Endothelial cell of umbilical vein (primary cell): ENCODE data around the gene MAP1LC3B. TPM values are rescaled to one million over a fixed set of nuclear protein-coding genes. Genes with fewer than 3 reads are reported as not detected.

ENCODE experiments used
- BruUV-seq: library from RNA; stranded (reverse); fragments of 400-500 nt; replicated peaks from 2 replicates; lab custom pipeline; 2021; lab: Mats Ljungman, UMichigan
- CTCF ChIA-PET: fragments of 300-600, 350-600 bp; sonication (Branson Sonifier 250); formaldehyde crosslinking; loops from one replicate; lab custom pipeline; 2021; ENCODE audit warnings: antibody characterized with exemption, inconsistent platforms; lab: Charles Lee
- POLR2A ChIA-PET: fragments of 300-600, 350-600 bp; sonication (Branson Sonifier 250); formaldehyde crosslinking; loops from one replicate; lab custom pipeline; 2021; ENCODE audit warnings: antibody characterized with exemption, inconsistent platforms; lab: Charles Lee
- DNase-seq: peaks from one replicate; pipeline ENCODE4 v3.0.0-alpha.2; 2011; ENCODE audit warnings: low read depth, low spot score
- FAIRE-seq: peaks from 2 replicates; lab custom pipeline; 2011; peaks lifted over from hg19 to GRCh38; lab: Jason Lieb, UNC
- H2AFZ ChIP-seq: 2 replicates; pipeline ENCODE4 v1.6.0; 2012; ENCODE audit warnings: low read depth, low read length, control low read depth, inconsistent platforms
- H3K27ac ChIP-seq: 2 replicates; pipeline ENCODE4 v1.5.1; 2011; ENCODE audit warnings: low read depth, mild to moderate bottlenecking, control low read depth, low read length, moderate library complexity; ENCODE audit not compliant: insufficient read depth
- H3K27me3 ChIP-seq, 2 experiments: 2 replicates each; pipeline versions ENCODE4 v1.6.0 to v1.6.1; 2011; ENCODE audit warnings: low read length in 2 of 2, mixed read lengths in 1 of 2; ENCODE audit not compliant: control insufficient read depth in 2 of 2, insufficient read depth in 2 of 2
- H3K36me3 ChIP-seq, 2 experiments: 2 replicates in 1 of 2; 3 replicates in 1 of 2; pipeline ENCODE4 v1.5.1; 2011; ENCODE audit warnings: low read length in 2 of 2, mild to moderate bottlenecking in 1 of 2, moderate library complexity in 1 of 2; ENCODE audit not compliant: control insufficient read depth in 2 of 2, insufficient read depth in 2 of 2; ENCODE audit errors: extremely low read depth in 1 of 2
- H3K4me1 ChIP-seq: 3 replicates; pipeline ENCODE4 v1.5.1; 2011; ENCODE audit warnings: mild to moderate bottlenecking, low read length; ENCODE audit not compliant: control insufficient read depth, insufficient read depth; ENCODE audit errors: extremely low read depth
- H3K4me2 ChIP-seq: 2 replicates; pipeline ENCODE4 v1.6.1; 2011; ENCODE audit warnings: low read length, control low read depth, mixed read lengths; ENCODE audit not compliant: insufficient read depth
- H3K4me3 ChIP-seq, 3 experiments: fragments of 200-600 bp in 1 of 3; sonication (generic), shearing (Covaris generic) in 1 of 3; replicated peaks in 1 of 3; 2 replicates each; pipeline ENCODE4 v1.5.1; 2011 to 2016; ENCODE audit warnings: control low read depth in 3 of 3, low read length in 3 of 3, mild to moderate bottlenecking in 2 of 3, inconsistent platforms in 1 of 3, low read depth in 1 of 3, moderate library complexity in 1 of 3; ENCODE audit not compliant: insufficient read depth in 1 of 3
- H3K79me2 ChIP-seq: 2 replicates; pipeline ENCODE4 v1.6.0; 2012; ENCODE audit warnings: low read length, inconsistent platforms; ENCODE audit not compliant: control insufficient read depth, insufficient read depth
- H3K9ac ChIP-seq: replicated peaks from 2 replicates; pipeline ENCODE3; 2011; ENCODE audit warnings: low read length, control low read depth; ENCODE audit not compliant: insufficient read depth; ENCODE audit errors: extremely low read depth
- H3K9me1 ChIP-seq: replicated peaks from 3 replicates; pipeline ENCODE4 v1.6.0; 2011; ENCODE audit warnings: mild to moderate bottlenecking, low read length; ENCODE audit not compliant: control insufficient read depth, insufficient read depth; ENCODE audit errors: extremely low read depth
- H3K9me3 ChIP-seq: replicated peaks from 2 replicates; pipeline ENCODE4 v1.5.1; 2012; ENCODE audit warnings: low read length, inconsistent platforms; ENCODE audit not compliant: control insufficient read depth, insufficient read depth
- H4K20me1 ChIP-seq: replicated peaks from 2 replicates; pipeline ENCODE3; 2011; ENCODE audit warnings: mild to moderate bottlenecking, low read length; ENCODE audit not compliant: control insufficient read depth, insufficient read depth; ENCODE audit errors: extremely low read depth
- CTCF ChIP-seq, 2 donors: IDR thresholded peaks; 1 replicate in 1 of 2; 2 replicates in 1 of 2; pipeline ENCODE4 v1.5.1; 2011; ENCODE audit warnings: low read length in 2 of 2, mild to moderate bottlenecking in 2 of 2, moderate library complexity in 2 of 2, control low read depth in 1 of 2, inconsistent platforms in 1 of 2, low read depth in 1 of 2; ENCODE audit not compliant: insufficient read depth in 1 of 2; ENCODE audit errors: extremely low read depth in 1 of 2
- EZH2 ChIP-seq: IDR thresholded peaks from 2 replicates; pipeline ENCODE4 v1.6.1; 2012; ENCODE audit warnings: borderline replicate concordance, low read depth, mild to moderate bottlenecking, moderate library complexity, low read length, inconsistent platforms; ENCODE audit not compliant: severe bottlenecking
- FOS ChIP-seq: IDR thresholded peaks from 2 replicates; pipeline ENCODE4 v1.6.1; 2011; ENCODE audit warnings: mild to moderate bottlenecking, low read length, moderate library complexity, borderline replicate concordance; ENCODE audit not compliant: insufficient read depth
- GATA2 ChIP-seq: IDR thresholded peaks from 2 replicates; pipeline ENCODE4 v1.7.0; 2011; ENCODE audit warnings: low read depth, mild to moderate bottlenecking, moderate library complexity, mixed read lengths, low read length; ENCODE audit not compliant: insufficient read length, insufficient read depth
- JUN ChIP-seq: IDR thresholded peaks from 2 replicates; pipeline ENCODE4 v1.6.1; 2011; ENCODE audit warnings: borderline replicate concordance, low read depth; ENCODE audit not compliant: insufficient read length, insufficient read depth
- MAX ChIP-seq: IDR thresholded peaks from 2 replicates; pipeline ENCODE4 v1.6.1; 2011; ENCODE audit not compliant: insufficient read depth, insufficient read length
- MYC ChIP-seq: IDR thresholded peaks from one replicate; pipeline ENCODE4 v1.6.1; 2011; ENCODE audit warnings: mild to moderate bottlenecking, low read depth, low read length
- POLR2A ChIP-seq: IDR thresholded peaks from 2 replicates; pipeline ENCODE4 v1.6.1; 2012; ENCODE audit warnings: low read depth, mild to moderate bottlenecking, control low read depth, low read length
- POLR2AphosphoS5 ChIP-seq: IDR thresholded peaks from 2 replicates; pipeline ENCODE4 v1.6.1; 2012; ENCODE audit warnings: low read depth, mild to moderate bottlenecking, control low read depth, low read length, moderate library complexity; ENCODE audit not compliant: insufficient read depth
- dilution Hi-C: fragments of 300-500 bp; cut with MboI; formaldehyde crosslinking; loops from one replicate; pipeline ENCODE4 v1.15.0; 2019; ENCODE audit warnings: low sequenced_read_pairs; ENCODE audit not compliant: extremely low pct_ligation_motif_present
- intact Hi-C: fragments of 100-400 bp; cut with micrococcal nuclease; formaldehyde crosslinking; loops from one replicate; pipeline ENCODE4 v1.10.0; 2022
- polyA plus RNA-seq, 4 experiments: library from polyadenylated mRNA; depleted of rRNA in 3 of 4; stranded (reverse) in 3 of 4; unstranded in 1 of 4; fragments of >200 nt; gene quantifications; 2 replicates each; pipeline versions ENCODE4 v1.2.1 to v1.2.3, GENCODE V29; 2011 to 2012; ENCODE audit warnings: missing spikeins in 1 of 4
- total RNA-seq: library from RNA; stranded (reverse); gene quantifications from 2 replicates; pipeline ENCODE4 v1.2.3, GENCODE V29; 2021

The MAP1LC3B gene
- total and polyA plus RNA-seq, 2 donors (not counting 3 experiments of a cell fraction or from before 2014, with no cell fraction given), result 40.7 to 99.9 TPM

- no peak overlapping the region for H3K4me3 ChIP-seq
- dilution Hi-C loops, result no loop called here
- no peak overlapping the region for H3K9ac ChIP-seq
- no peaks in the 10 kb centered on the region for H4K20me1 ChIP-seq
- no peak overlapping the region for H2AFZ ChIP-seq
- no peaks in the 10 kb centered on the region for H3K4me1 ChIP-seq
- no peaks in the 10 kb centered on the region for H3K9me1 ChIP-seq
- DNase-seq, result no peak
- no peaks in the 10 kb centered on the region for H3K27me3 ChIP-seq
- ChIA-PET POLR2A (no interaction called here), CTCF (interaction anchor here (1.0 kb wide), 1 partner anchor 25 kb away, joined by 3 read pairs; no protein-coding TSS in a partner anchor)
- H3K4me2 ChIP-seq, result no peak overlapping the region
- H3K27ac ChIP-seq, result no peak overlapping the region
- H3K36me3 ChIP-seq, result peaks cover 0 to 7% of the 10 kb centered on the region in 2 experiments
- H3K9me3 ChIP-seq, result no peaks in the 10 kb centered on the region
- TF ChIP-seq FOS, result no peak
- TF ChIP-seq MYC, result no peak
- no peak for TF ChIP-seq GATA2
- no peak for TF ChIP-seq POLR2A
- no peak for TF ChIP-seq EZH2
- no peak for TF ChIP-seq JUN
- TF ChIP-seq POLR2AphosphoS5, result no peak
- no peak for TF ChIP-seq CTCF (IDR thresholded peaks at IDR 0.05; ENCODE audit: extremely low read depth in 1 of 2, insufficient read depth in 1 of 2, low read depth in 1 of 2, low read length in 2 of 2)
- TF ChIP-seq MAX, result no peak
- intact Hi-C loops, result no loop called here
- no peaks in the 10 kb centered on the region for H3K79me2 ChIP-seq
- no peak for FAIRE-seq
- BruUV-seq, result no TSS peak
These were observed 40.8 kb upstream of the MAP1LC3B start for GRCh38 chr16:87351320-87351698.
